Lung (tissue), 12 donors: ENCODE data around the gene RXFP1. TPM values are rescaled to one million over a fixed set of nuclear protein-coding genes. Genes with fewer than 3 reads are reported as not detected.

Source experiments
- ATAC-seq: fragments of 200-7000 bp; cut with Tn5 transposase; one replicate; pipeline ENCODE4 v1.9.1; 2020; ENCODE audit warnings: moderate number of reproducible peaks; ENCODE audit not compliant: insufficient read depth, low FRiP score
- DNase-seq, 3 donors: peaks; one replicate each; pipeline ENCODE4 v3.0.0-alpha.2; 2013 to 2017
- H3K27ac ChIP-seq, 2 donors: one replicate each; pipeline ENCODE4 v1.5.1; 2013; ENCODE audit warnings: mild to moderate bottlenecking in 2 of 2, moderate library complexity in 2 of 2, control low read depth in 1 of 2, inconsistent platforms in 1 of 2, low read depth in 1 of 2, low read length in 1 of 2
- H3K27me3 ChIP-seq, 3 donors: one replicate each; pipeline ENCODE4 v1.5.1; 2013; ENCODE audit warnings: low read length in 2 of 3; ENCODE audit not compliant: control insufficient read depth in 3 of 3, insufficient read depth in 3 of 3
- H3K36me3 ChIP-seq, 4 donors: one replicate each; pipeline ENCODE4 v1.5.1; 2013; ENCODE audit warnings: low read length in 4 of 4, mild to moderate bottlenecking in 1 of 4, moderate library complexity in 1 of 4; ENCODE audit not compliant: control insufficient read depth in 4 of 4, insufficient read depth in 4 of 4
- H3K4me1 ChIP-seq, 5 donors: one replicate each; pipeline ENCODE4 v1.5.1; 2013; ENCODE audit warnings: low read length in 5 of 5, mild to moderate bottlenecking in 2 of 5, moderate library complexity in 1 of 5; ENCODE audit not compliant: control insufficient read depth in 5 of 5, insufficient read depth in 5 of 5
- H3K4me3 ChIP-seq: one replicate; pipeline ENCODE4 v1.5.1; 2013; ENCODE audit warnings: mild to moderate bottlenecking, control low read depth, moderate library complexity
- H3K9ac ChIP-seq, 2 donors: one replicate each; pipeline ENCODE4 v1.5.1; 2013; ENCODE audit warnings: low read length in 2 of 2, control low read depth in 1 of 2; ENCODE audit not compliant: insufficient read depth in 1 of 2
- H3K9me3 ChIP-seq, 4 donors: one replicate each; pipeline ENCODE4 v1.5.1; 2013; ENCODE audit warnings: low read length in 3 of 4, mild to moderate bottlenecking in 1 of 4, moderate library complexity in 1 of 4; ENCODE audit not compliant: control insufficient read depth in 4 of 4, insufficient read depth in 3 of 4
- CTCF ChIP-seq: IDR thresholded peaks from 2 replicates; pipeline ENCODE4 v1.5.1; 2012; ENCODE audit warnings: mild to moderate bottlenecking; ENCODE audit errors: control extremely low read depth, extremely low read depth
- WGBS, 2 donors: extraction: QIAGEN DNeasy Blood & Tissue Kit; methylation state at CpG; one replicate each; pipeline ENCODE4 v1.1.7; 2013; 5-methylcytosine and 5-hydroxymethylcytosine counted together
- polyA plus RNA-seq, 2 donors: library from polyadenylated mRNA; stranded (reverse); fragments of 200-250 nt; gene quantifications; one replicate each; pipeline ENCODE4 v1.2.1, GENCODE V29; 2013
- total RNA-seq, 2 donors: library from RNA; depleted of rRNA in 1 of 2; stranded (reverse); fragments of >200 nt in 1 of 2; gene quantifications; one replicate each; pipeline ENCODE4 v1.2.1, GENCODE V29; 2014 to 2021
- donor health status: control.
- donor health status: control.
- donor health status: Bipolar disorder and iron deficiency.
- donor health status: healthy.
- donor health status: DM: yes; HTN: yes; CAD: no.

The RXFP1 gene
- total and polyA plus RNA-seq, 4 donors, result 1.5 to 10.7 (median 2.6) TPM

DNA sequence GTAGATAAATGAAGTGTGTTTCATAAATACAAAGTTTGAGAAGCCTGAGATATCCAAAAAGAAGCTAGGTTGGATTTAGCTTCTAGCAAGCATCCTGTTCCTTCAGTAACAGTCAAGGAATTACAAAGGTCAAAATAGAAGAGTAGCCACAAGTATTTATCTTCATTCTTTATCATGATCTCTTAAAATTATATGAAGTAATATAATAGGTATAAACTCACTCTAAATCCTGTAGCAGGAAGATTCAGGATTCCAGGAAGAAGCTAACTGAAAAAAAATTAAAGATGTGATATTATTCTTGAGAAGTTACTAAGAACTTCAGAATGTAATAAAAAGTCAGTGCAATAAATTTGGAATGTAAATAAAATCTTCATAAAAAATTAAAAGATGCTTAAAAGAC lies 31.1 kb upstream of the RXFP1 start:
- no peak overlapping the region for H3K4me3 ChIP-seq
- no peak overlapping the region for H3K27ac ChIP-seq
- no peak for DNase-seq
- no peak overlapping the region for H3K9ac ChIP-seq
- no peak for ATAC-seq
- no peaks in the 10 kb centered on the region for H3K36me3 ChIP-seq
- TF ChIP-seq CTCF, result no peak
- no peaks in the 10 kb centered on the region for H3K27me3 ChIP-seq
- H3K4me1 ChIP-seq, result no peaks in the 10 kb centered on the region
- peaks cover 0 to 4% (median 0%) of the 10 kb centered on the region in 4 donors for H3K9me3 ChIP-seq

- no peaks in the 10 kb centered on the region for H3K36me3 ChIP-seq
- H3K4me1 ChIP-seq, result no peaks in the 10 kb centered on the region
- no peaks in the 10 kb centered on the region for H3K27me3 ChIP-seq
- DNase-seq (no peak), ATAC-seq (no peak)
- no peak overlapping the region for H3K27ac ChIP-seq
- no peak for TF ChIP-seq CTCF
- H3K9me3 ChIP-seq, result peaks cover 0 to 4% (median 0%) of the 10 kb centered on the region in 4 donors
- H3K4me3 ChIP-seq, result no peak overlapping the region
- no peak overlapping the region for H3K9ac ChIP-seq
Observed at GRCh38 chr4:158492391-158492790, 29.3 kb upstream of the RXFP1 start.

DNA sequence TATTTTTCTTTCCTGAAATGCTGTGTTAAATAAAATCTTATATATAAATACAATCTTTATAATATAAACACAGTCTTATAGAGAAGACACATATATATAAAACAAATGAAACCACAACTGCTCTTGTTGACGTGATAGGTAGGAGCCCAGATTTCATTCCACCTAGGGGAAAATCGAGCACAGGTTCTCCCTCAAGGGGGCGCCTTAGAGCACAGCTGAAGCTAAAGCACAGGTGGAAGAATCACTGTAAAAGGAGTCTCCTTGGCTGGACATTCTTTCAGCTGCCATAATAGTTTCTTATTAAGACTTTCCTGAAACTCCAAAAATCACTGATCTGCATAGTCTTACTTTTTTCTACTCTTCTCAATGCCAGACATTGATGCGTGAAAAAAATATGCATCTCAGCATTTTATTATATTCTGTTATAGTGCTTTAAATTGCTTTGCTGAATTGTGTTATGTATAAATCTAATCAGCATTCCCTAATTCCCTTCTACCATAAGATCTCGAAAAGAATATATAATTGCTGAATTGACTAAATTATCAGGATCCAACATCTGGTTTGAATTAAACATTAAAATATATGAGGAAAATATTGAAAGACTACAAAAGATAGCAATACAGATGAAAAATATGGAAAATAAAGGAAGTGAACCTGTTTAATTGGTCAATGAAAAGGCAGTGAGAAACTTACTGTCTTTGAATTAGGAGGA lies 25.5 kb upstream of the RXFP1 start:
- peak; percentile 9 for TF ChIP-seq CTCF
- Histone ChIP-seq H3K27me3 (no peaks in the 10 kb centered on the region), H3K4me3 (no peak overlapping the region), H3K27ac (no peak overlapping the region), H3K9ac (no peak overlapping the region), H3K36me3 (no peaks in the 10 kb centered on the region), H3K4me1 (no peaks in the 10 kb centered on the region), H3K9me3 (no peaks in the 10 kb centered on the region)
- no peak for ATAC-seq
- DNase-seq, result peak in 1 of 3 donors; percentile 6
- WGBS, 2 donors, result 49 to 59% methylated on average over 5 of the region's 5 CpGs

- H3K27me3 ChIP-seq, result no peaks in the 10 kb centered on the region
- H3K27ac ChIP-seq, result no peak overlapping the region
- WGBS, 2 donors, result 71 to 88% methylated on average over 4 of the region's 4 CpGs
- no peaks in the 10 kb centered on the region for H3K36me3 ChIP-seq
- H3K4me1 ChIP-seq, result no peaks in the 10 kb centered on the region
- peaks cover 0 to 4% (median 0%) of the 10 kb centered on the region in 4 donors for H3K9me3 ChIP-seq
- no peak for ATAC-seq
- H3K9ac ChIP-seq, result no peak overlapping the region
- TF ChIP-seq CTCF, result no peak
- peak in 1 of 3 donors; percentile 8 for DNase-seq
- no peak overlapping the region for H3K4me3 ChIP-seq
Observed at GRCh38 chr4:158500054-158500453, 21.6 kb upstream of the RXFP1 start.
